GM18499 (cell line): ENCODE measurements around the gene CGNL1.

ENCODE experiments used
- ATAC-seq: cut with Tn5 transposase; IDR thresholded peaks from one replicate; pipeline ENCODE4 v1.9.1; 2021; ENCODE audit warnings: moderate number of reproducible peaks; ENCODE audit not compliant: insufficient read depth, unreplicated experiment

The CGNL1 gene

DNA sequence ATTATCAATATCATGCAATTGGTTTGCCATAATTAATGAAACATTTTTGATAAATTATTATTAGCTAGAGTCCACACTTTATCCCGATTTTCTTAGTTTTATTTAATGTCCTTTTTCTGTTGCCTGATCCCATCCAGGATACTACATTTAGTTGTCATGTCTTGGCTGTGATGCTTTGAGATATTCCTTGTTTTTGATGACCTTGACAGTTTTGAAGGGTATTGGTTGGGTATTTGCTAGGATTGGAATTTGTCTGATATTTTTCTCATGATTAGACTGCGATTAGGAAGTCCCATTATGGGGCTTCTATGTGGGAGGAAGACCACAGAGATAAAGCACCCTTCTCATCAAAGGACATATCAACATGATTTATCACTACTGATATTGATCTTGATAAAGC lies 43.0 kb downstream of the CGNL1 start:
- no peak for ATAC-seq

DNA sequence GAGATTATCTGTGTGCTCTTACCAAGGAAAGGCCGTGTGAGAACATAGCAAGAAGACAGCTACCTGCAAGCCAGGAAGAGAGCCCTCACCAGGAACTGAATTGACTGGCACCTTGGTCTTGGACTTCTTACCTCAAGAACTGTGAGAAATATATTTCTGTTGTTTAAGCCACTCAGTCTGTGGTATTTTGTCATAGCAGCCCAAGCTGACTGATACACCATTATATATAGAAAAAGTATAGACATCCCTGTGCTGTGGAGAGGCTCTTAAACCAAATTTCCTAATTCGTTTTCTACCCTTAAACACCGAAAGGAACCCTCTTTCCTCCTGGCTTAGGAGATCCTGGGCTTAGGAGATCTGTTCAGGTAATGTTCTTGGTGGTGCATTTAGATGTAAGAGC lies 44.8 kb downstream of the CGNL1 start:
- ATAC-seq: no peak

DNA sequence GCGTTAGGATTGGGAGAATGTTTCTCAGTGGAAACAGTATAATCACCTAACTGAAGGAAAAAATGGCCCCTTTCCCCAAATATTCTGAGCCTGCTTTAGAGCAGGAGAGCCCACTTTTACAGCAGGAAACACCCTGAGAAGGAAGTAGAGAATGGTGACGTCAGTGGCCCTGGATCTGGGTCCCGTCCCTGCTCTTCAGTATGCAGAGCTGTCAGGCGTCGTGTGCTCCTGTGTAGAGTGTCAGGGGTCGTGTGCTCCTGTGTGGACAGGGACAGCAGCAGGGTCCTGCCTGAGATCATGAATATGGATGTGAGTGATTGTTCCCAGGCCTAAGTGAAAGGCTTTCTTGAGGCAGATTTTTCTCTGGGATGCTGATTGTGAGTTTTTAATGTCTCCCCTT lies 45.2 kb downstream of the CGNL1 start:
- no peak for ATAC-seq

DNA sequence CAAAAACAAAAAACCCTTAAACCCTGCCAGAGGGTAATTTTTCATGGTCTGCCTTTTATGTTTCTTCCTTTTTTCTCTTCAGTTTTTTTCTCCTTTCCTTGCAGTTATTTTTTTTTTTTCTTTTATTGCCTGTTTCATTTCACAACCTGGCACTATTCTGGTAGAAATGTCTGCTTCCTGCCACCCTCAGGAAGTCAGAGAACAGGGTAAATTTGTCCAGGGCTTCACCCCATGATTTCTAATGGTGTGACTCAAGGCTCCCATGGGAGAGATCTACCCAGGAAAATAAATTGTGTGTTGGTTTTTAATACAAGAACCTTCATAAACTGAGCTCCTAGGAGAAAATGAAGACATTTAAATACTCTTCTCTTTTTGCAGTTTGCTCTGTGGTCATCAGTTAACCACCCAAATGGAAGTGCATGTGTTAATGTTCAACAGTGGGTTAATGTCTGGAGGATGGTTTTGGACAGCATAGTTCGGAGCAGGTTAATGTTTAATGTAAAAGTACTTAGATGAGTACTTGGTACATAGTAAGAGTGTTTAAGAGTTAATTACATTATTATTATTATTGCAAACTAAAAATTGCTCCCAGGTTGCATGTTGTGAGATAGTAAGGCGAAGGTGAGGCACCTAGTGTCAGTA lies 45.9 kb downstream of the CGNL1 start:
- no peak for ATAC-seq

DNA sequence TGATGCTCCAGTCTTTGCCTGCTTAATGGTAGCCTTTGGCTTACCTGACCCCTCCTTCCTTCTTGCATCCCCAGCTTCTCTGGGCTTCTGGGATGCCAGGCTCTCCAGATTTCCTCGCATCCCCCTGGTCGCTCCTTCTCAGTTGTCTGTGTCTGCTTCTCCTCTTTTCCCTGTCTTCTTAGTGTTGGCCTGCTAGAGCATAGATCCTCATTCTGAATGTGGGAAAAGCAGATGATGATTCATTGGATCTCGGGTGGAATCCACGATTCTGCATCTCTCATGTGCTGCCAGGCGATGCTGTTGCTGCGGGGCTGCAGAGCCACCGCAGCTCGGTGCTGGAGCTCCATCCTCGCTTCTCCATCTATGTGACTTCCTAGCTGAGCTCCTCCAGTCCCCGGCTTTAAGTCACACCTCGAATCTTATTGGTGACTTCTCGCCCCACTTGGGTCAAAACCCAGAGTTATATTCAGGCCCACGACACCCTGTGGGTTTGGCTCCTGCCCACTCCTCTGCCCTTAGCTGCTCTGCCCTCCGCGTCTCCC lies 47.4 kb downstream of the CGNL1 start:
- no peak for ATAC-seq

DNA sequence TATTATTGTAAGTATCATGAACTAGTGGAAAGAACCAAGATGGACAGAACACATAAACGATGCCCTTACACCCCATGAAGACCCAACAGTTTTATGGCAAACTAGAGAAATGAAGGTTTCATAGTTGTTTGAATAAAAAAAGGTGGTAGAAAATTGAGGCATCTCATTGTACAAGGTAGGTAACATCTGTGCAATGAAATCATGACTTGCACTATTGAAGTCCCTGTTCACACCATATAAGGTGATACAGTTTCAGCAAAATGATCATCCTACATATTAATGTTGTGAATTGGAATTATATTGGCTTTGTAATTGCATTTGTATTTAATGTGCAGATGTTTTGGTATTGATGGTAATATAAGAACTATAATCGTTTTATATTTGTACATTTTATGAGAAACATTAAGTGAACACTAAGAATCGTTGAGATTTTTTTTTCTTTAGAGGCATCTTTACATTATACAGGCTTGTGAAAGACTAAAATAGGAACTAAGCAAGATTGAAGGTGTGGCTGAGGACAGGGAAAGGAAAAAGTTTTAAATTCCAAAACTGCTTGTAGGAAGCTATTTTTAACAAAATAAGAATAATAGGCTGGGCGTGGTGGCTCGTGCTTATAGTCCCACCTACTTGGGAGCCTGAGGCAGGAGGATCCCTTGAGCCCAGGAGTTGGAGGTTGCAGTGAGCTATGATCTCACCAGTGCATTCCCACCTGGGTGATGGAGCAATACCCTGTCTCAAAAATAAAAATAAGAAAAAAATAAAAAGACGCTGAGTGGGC lies 48.5 kb downstream of the CGNL1 start:
- no peak for ATAC-seq

DNA sequence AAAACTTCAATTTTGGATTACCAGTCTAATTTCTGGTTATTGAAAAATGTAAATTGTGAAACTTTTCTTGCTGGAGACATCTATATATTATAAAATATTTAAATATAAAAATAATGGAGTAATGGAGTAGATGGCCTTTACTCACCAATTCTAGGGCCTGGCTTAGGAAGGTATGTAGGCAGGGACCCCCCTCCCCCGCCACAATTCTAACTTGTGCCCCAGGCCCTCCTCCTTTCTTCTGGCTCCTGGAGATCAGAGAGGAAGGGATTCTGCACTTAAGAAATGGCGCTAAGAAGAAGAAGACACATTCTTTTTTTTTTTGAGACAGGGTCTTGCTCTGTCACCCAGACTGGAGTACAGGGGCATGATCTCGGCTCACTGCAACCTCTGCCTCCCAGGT lies 49.5 kb downstream of the CGNL1 start:
- no peak for ATAC-seq

DNA sequence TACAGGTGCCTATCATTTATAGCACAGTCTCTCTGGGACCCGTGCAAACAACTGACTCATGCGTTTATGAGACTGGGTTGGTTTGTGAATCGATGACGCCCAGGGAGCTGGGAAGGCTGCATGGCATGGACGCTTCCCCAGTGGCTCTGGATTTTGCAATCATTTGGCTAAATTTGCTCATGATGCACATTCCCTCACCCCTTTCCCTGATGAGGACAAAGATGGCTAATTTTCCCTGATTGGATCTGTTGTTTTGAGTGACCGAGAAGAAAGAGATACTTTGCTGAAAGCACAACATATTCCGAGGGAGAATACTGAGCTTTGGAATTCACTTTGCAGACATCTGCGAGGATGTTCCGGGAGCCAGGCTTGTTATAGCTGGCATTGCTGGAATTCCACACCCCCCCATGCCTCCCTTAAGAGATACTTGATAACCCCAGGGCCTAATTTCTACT lies 51.1 kb downstream of the CGNL1 start:
- no peak for ATAC-seq

DNA sequence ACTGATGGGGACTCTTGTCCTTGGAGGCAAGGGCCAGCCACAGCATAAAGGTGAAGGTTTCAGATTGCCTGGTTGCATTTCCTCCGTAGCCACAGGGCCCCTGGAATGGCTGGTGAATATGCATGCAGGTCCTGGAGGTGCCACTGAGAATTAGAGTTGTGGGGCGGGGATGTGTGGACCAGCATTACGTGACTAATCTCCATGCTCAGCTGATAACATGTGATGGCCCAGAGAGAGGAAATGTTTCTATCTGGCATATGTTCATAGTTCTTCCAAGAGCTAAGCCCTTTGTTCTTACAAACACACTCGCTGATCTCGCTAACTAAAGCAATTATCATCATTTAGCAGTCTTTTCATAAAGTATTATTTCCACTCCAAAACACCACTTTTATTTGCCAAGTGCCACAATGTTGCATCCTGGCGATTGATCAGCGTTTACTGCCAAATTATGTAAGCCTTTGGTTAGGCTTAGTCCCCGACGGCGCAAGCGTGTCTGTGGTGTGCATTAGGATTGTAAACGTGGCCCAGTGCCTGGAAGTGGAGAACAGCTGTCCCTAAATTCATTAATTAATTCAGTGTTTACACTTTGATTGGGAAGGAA lies 55.9 kb downstream of the CGNL1 start:
- ATAC-seq: no peak

DNA sequence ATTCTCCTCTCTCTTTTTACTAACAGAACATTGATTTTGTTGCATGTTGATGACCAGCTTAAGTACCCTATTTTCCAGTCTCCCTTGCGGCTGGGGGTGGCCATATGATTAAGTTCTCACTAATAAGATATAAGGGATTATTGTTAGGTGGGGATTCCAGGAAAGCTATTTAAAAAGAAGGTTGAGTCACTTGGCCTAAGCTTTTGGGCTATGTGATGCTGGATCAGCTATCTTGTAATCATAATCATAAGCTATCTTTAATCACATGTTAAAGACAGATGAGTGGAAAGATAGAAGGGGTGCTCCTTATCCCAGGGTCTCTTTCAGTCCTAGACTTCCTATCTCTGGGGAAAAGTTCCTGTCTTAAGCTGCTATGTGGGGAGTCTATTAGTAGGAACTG lies 59.9 kb downstream of the CGNL1 start:
- no peak for ATAC-seq

DNA sequence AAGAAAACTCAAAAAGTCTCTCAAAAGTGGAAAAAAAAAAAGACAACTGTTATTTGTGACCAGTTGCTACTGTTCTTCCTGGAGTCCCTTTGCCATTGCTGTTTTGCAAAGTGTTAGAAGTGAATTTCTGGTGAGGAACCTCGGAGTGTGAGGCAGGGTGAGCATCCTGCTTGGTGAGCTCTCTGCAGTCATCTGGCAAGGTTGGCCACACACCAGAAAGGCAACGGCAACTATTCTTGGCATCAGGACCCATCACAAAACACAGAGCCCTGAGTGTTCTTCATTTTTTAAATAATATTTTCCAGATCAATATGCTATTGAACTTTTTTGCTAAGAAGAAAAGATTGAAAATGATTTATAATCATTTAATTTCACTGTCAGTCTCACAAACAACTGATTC lies 60.7 kb downstream of the CGNL1 start:
- no peak for ATAC-seq

DNA sequence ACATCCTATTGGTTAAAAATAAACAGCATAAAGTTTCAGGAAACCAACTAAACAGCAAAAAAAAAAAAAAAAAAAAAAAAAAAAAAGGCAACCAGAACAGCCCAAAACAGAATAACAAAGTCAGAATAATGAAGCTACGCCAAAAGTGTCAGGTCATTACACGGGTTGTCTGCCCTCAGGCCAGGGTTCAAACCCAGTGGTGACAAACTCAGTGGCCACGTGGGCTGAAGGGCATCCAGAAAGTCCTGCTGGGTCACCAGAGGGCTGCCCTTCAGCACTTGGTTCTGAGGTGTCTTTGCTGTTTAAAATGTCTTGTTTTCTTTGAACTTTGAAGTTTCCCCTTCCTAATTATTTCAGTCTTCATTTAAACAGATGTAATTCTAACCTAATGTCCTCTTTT lies 61.3 kb downstream of the CGNL1 start:
- no peak for ATAC-seq

DNA sequence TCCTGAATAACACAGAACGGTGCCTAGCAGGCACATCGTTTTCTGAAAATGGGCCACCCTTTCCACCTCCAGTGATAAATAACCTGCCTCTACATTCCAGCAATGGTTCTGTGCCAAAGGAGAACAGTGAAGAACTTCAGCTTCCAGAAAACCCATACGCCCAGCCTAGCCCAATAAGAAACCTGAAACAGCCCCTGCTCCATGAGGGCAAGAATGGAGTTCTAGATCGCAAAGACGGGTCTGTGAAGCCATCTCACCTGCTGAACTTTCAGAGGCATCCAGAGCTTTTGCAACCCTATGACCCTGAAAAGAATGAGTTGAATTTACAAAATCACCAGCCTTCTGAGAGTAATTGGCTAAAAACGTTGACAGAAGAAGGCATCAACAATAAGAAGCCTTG lies 61.9 kb downstream of the CGNL1 start:
- ATAC-seq: no peak

DNA sequence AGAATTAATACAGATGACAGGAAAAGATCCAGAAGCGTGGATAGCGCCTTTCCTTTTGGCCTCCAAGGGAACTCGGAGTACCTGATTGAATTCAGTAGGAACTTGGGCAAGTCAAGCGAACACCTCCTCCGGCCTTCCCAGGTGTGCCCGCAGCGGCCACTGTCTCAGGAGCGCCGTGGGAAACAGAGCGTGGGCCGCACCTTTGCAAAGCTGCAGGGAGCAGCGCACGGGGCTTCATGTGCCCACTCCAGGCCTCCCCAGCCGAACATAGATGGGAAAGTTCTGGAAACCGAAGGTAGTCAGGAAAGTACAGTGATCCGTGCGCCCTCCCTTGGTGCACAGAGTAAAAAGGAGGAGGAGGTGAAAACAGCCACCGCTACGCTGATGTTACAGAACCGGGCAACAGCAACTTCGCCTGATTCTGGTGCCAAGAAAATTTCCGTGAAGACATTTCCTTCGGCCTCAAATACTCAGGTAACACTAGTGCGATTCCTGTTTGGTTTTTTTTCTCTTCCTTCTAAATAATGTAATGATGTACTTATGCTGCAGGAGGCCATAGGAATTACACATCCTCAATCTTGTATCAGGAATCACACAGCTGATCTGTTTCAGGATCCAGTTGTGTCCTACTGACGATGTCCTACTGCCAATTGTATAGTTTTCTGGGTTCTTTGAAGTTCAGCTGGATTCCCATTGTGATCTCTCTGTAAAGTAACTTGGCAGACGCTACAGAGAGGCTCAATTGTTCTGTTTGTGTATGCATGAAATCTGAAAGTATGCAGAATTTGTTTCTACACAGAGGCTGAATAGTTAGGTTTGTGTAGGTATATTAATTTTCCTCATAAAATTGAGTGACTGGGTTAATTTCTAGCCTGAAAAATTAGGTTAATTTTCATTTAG lies 63.1 kb downstream of the CGNL1 start:
- ATAC-seq: no peak

DNA sequence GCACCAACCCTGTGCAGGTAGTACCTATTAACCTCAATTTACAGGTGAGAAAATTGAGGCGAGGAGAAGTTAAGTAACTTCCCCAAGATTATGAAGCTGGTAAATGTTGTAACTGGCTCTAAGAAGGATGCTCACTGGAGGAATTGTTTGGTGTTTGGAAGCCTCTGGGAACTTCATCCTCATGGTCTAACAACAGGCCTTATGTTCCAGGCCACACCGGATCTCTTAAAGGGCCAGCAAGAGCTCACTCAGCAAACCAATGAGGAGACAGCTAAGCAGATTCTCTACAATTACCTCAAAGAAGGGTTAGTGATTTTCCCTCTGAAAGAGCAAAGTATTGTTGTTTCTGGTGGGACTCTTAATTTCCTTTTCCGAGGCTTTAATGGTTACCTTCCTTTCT lies 63.9 kb downstream of the CGNL1 start:
- no peak for ATAC-seq

DNA sequence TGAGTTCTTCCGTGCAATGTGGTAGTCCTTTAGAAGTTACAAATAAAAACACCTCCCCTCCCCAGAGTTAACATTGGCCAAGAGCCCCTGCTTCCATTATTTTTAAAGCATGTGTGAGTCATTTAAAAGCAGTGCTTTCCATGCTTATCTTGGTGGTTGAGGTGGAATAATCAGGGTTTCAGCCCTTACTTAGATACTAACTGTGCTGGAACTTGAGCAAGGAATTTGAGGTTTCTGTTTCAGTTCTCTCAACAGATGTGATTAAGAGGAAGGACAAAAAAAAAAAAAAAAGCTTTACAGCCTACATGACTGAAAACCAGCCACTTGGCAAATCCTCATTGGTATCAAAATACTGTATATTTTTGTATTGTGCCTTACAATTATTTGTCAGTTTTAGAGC lies 64.5 kb downstream of the CGNL1 start:
- ATAC-seq: no peak

DNA sequence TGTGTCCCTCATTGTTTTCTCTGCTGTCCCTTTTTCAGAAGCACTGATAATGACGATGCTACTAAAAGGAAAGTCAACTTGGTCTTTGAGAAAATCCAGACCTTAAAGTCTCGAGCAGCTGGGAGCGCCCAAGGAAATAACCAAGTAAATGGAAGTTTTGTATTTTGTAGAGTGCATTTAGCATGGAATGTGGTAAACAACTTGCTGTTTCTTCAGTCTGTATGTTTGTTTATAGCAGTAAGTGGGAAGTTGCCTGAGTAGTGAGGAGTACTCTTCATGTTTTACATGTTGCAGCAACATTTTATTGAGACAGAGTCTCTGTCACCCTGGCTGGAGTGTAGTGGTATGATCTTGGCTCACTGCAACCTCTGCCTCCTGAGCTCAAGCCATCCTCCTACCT lies 66.0 kb downstream of the CGNL1 start:
- ATAC-seq: no peak

DNA sequence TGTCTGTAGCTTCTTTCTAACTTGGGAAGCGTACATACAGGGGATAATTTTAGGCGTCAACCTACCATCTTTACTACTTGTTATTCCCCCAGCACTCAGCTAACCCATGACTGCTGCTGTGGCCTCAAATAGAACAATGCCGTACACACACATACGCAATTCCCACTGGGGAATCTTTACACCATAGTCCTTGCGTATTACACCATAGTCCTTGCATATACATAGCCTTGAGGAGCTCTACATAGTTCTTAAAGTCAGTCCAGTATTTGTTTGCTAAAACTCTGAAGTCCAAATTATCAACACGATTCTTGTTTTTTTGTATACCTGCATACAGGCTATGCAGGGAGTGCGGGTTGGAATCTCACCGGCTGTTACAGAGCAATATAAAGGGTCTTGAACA lies 67.2 kb downstream of the CGNL1 start:
- no peak for ATAC-seq

DNA sequence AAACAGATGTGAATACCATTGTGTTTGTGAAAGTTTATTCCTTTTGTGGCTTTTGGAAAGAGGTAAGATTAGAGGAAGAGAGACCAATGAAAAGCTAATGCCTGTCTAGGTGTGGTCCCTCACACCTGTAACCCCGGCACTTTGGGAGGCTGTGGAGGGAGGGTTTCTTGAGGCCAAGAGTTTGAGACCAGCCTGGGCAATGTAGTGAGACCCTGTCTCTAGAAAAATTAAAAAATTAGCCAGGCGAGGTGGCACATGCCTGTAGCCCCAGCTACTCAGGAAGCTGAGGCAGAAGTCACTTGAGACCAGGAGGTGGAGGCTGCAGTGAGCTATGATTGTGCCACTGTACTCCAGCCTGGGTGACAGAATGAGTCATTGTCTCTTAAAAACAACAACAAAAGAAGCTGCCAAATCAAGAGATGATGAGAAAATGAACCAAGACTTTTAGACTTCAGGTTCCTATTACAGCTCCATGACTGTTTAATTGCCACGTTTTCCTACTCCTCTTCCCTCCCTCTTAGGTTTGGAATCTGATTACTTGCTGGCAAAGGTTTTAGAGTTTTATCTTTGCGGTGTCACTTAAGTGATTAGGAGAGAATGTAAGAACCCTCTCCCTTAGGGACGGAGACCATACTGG lies 68.7 kb downstream of the CGNL1 start:
- no peak for ATAC-seq

DNA sequence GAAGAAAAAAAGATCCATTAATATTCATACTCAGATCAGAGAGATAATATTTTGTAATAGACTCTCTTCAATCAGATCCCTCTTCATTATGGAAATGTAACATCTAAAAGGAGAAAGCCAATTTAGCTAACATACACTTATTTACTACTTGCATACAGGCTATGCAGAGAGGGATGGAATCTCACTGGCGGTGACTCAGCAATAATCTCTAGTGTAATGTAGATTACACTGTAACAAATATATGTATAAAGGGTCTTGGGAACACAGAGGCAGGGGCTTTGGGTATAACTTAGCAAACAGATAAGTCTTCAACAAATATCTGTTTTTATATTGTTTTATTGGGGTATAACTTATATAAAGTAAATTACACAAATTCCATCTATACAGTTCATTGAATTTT lies 69.6 kb downstream of the CGNL1 start:
- no peak for ATAC-seq
